Mesenchymal stem cell (in vitro differentiated cells and primary cell): ENCODE data around the gene NCF2.

Source experiments
- DNase-seq: peaks from one replicate; pipeline ENCODE4 v3.0.0-alpha.2; 2013
- H2AFZ ChIP-seq: one replicate; pipeline ENCODE4 v1.6.1; 2013; ENCODE audit warnings: low read depth, mild to moderate bottlenecking, control low read depth, inconsistent platforms, low read length, moderate library complexity
- H2AK5ac ChIP-seq: 2 replicates; pipeline ENCODE4 v1.6.1; 2013; ENCODE audit warnings: low read length, moderate library complexity, mild to moderate bottlenecking, inconsistent platforms; ENCODE audit not compliant: severe bottlenecking
- H2BK120ac ChIP-seq: one replicate; pipeline ENCODE4 v1.6.1; 2013; ENCODE audit warnings: low read depth, mild to moderate bottlenecking, inconsistent platforms, low read length, moderate library complexity
- H2BK12ac ChIP-seq, 2 experiments: one replicate each; pipeline ENCODE4 v1.6.1; 2013; ENCODE audit warnings: inconsistent platforms in 2 of 2, low read length in 2 of 2, mild to moderate bottlenecking in 2 of 2, moderate library complexity in 2 of 2, control low read depth in 1 of 2
- H2BK15ac ChIP-seq: one replicate; pipeline ENCODE4 v1.6.1; 2013; ENCODE audit warnings: mild to moderate bottlenecking, low read depth, inconsistent platforms; ENCODE audit not compliant: poor library complexity, severe bottlenecking
- H2BK5ac ChIP-seq: 2 replicates; pipeline ENCODE4 v1.6.1; 2013; ENCODE audit warnings: low read depth, mild to moderate bottlenecking, low read length, control low read depth, inconsistent platforms; ENCODE audit not compliant: poor library complexity, severe bottlenecking
- H3K14ac ChIP-seq, 2 experiments: one replicate each; pipeline ENCODE4 v1.6.1; 2013; ENCODE audit warnings: inconsistent platforms in 2 of 2, low read length in 2 of 2, control low read depth in 1 of 2, mild to moderate bottlenecking in 1 of 2, moderate library complexity in 1 of 2
- H3K18ac ChIP-seq, 2 experiments: one replicate each; pipeline ENCODE4 v1.6.1; 2013; ENCODE audit warnings: inconsistent platforms in 2 of 2, low read length in 2 of 2, control low read depth in 1 of 2, low read depth in 1 of 2, mild to moderate bottlenecking in 1 of 2
- H3K23ac ChIP-seq, 2 experiments: one replicate each; pipeline ENCODE4 v1.6.1; 2013; ENCODE audit warnings: inconsistent platforms in 2 of 2, low read length in 2 of 2, mild to moderate bottlenecking in 2 of 2, moderate library complexity in 2 of 2, control low read depth in 1 of 2
- H3K27ac ChIP-seq: 2 replicates; pipeline ENCODE4 v1.5.1; 2013; ENCODE audit warnings: mild to moderate bottlenecking, moderate library complexity, low read length, control low read depth, inconsistent platforms; ENCODE audit not compliant: poor library complexity, severe bottlenecking
- H3K27me3 ChIP-seq, 2 experiments: 2 replicates each; pipeline versions ENCODE4 v1.6.1 to v1.7.0; 2013; ENCODE audit warnings: low read length in 2 of 2, mild to moderate bottlenecking in 2 of 2, moderate library complexity in 2 of 2, control low read depth in 1 of 2, inconsistent platforms in 1 of 2; ENCODE audit not compliant: control insufficient read depth in 1 of 2, insufficient read depth in 1 of 2
- H3K36me3 ChIP-seq, 2 experiments: 2 replicates each; pipeline versions ENCODE4 v1.6.1 to v1.7.0; 2013; ENCODE audit warnings: low read length in 2 of 2, control low read depth in 1 of 2, inconsistent platforms in 1 of 2, low read depth in 1 of 2, mild to moderate bottlenecking in 1 of 2; ENCODE audit not compliant: insufficient read depth in 2 of 2, control insufficient read depth in 1 of 2
- H3K4ac ChIP-seq, 2 experiments: one replicate each; pipeline ENCODE4 v1.6.1; 2013; ENCODE audit warnings: inconsistent platforms in 2 of 2, low read length in 2 of 2, mild to moderate bottlenecking in 2 of 2, moderate library complexity in 2 of 2, control low read depth in 1 of 2, low read depth in 1 of 2
- H3K4me1 ChIP-seq: 2 replicates; pipeline ENCODE4 v1.6.1; 2013; ENCODE audit warnings: low read depth, low read length, control low read depth; ENCODE audit not compliant: control insufficient read depth, insufficient read depth
- H3K4me2 ChIP-seq: 2 replicates; pipeline ENCODE4 v1.6.1; 2013; ENCODE audit warnings: low read length, mild to moderate bottlenecking, inconsistent platforms; ENCODE audit not compliant: poor library complexity, severe bottlenecking
- H3K4me3 ChIP-seq, 2 experiments: 2 replicates each; pipeline versions ENCODE4 v1.5.1 to v1.7.0; 2013; ENCODE audit warnings: low read length in 2 of 2, mild to moderate bottlenecking in 2 of 2, control low read depth in 1 of 2, low read depth in 1 of 2; ENCODE audit not compliant: insufficient read depth in 1 of 2
- H3K79me1 ChIP-seq: replicated peaks from 2 replicates; pipeline ENCODE4 v1.6.1; 2013; ENCODE audit warnings: mild to moderate bottlenecking, control low read depth, low read length, inconsistent platforms; ENCODE audit not compliant: poor library complexity, severe bottlenecking
- H3K9ac ChIP-seq: 2 replicates; pipeline ENCODE4 v1.7.0; 2013; ENCODE audit warnings: mild to moderate bottlenecking, low read length, moderate library complexity
- H3K9me3 ChIP-seq: 2 replicates; pipeline ENCODE4 v1.7.0; 2013; ENCODE audit warnings: mild to moderate bottlenecking, low read length; ENCODE audit not compliant: control insufficient read depth
- H4K8ac ChIP-seq: one replicate; pipeline ENCODE4 v1.6.1; 2013; ENCODE audit warnings: inconsistent platforms, mild to moderate bottlenecking, low read length, moderate library complexity
- H4K91ac ChIP-seq: one replicate; pipeline ENCODE4 v1.6.1; 2013; ENCODE audit warnings: mild to moderate bottlenecking, low read length, inconsistent platforms
- WGBS: methylation state at CpG from one replicate; pipeline ENCODE4 v1.1.7; 2013; ENCODE audit warnings: mixed read lengths; 5-methylcytosine and 5-hydroxymethylcytosine counted together

The NCF2 gene

GRCh38 chr1:183612407-183612806 is 22.1 kb upstream of the NCF2 start:
- H2BK15ac ChIP-seq, result no peak overlapping the region
- no peaks in the 10 kb centered on the region for H3K79me1 ChIP-seq
- WGBS, result no CpG with 5 or more reads among the region's 3 CpGs
- H3K18ac ChIP-seq, result no peak overlapping the region
- H3K14ac ChIP-seq, result no peak overlapping the region
- no peak overlapping the region for H2AFZ ChIP-seq
- no peak overlapping the region for H3K4me3 ChIP-seq
- H3K9me3 ChIP-seq, result no peaks in the 10 kb centered on the region
- no peak overlapping the region for H4K91ac ChIP-seq
- no peak overlapping the region for H4K8ac ChIP-seq
- no peaks in the 10 kb centered on the region for H3K27me3 ChIP-seq
- no peak overlapping the region for H3K4ac ChIP-seq
- no peak overlapping the region for H2BK5ac ChIP-seq
- no peak overlapping the region for H3K23ac ChIP-seq
- H3K4me1 ChIP-seq, result no peaks in the 10 kb centered on the region
- H3K36me3 ChIP-seq, result no peaks in the 10 kb centered on the region
- H3K9ac ChIP-seq, result no peak overlapping the region
- no peak overlapping the region for H3K4me2 ChIP-seq
- no peak overlapping the region for H2BK120ac ChIP-seq
- H3K27ac ChIP-seq, result no peak overlapping the region
- H2AK5ac ChIP-seq, result no peak overlapping the region
- H2BK12ac ChIP-seq, result no peak overlapping the region
- DNase-seq, result no peak

- H2BK5ac ChIP-seq, result no peak overlapping the region
- no peaks in the 10 kb centered on the region for H3K4me1 ChIP-seq
- no peak overlapping the region for H3K18ac ChIP-seq
- H2AFZ ChIP-seq, result no peak overlapping the region
- no peak overlapping the region for H4K8ac ChIP-seq
- 80% methylated on average over 1 of the region's 2 CpGs for WGBS
- H4K91ac ChIP-seq, result no peak overlapping the region
- H3K79me1 ChIP-seq, result no peaks in the 10 kb centered on the region
- no peak overlapping the region for H3K14ac ChIP-seq
- no peaks in the 10 kb centered on the region for H3K27me3 ChIP-seq
- H2BK12ac ChIP-seq, result no peak overlapping the region
- H2AK5ac ChIP-seq, result no peak overlapping the region
- H3K23ac ChIP-seq, result no peak overlapping the region
- H3K27ac ChIP-seq, result no peak overlapping the region
- no peak overlapping the region for H3K4ac ChIP-seq
- no peak overlapping the region for H3K4me3 ChIP-seq
- no peaks in the 10 kb centered on the region for H3K36me3 ChIP-seq
- no peak overlapping the region for H3K4me2 ChIP-seq
- no peak overlapping the region for H2BK15ac ChIP-seq
- no peak for DNase-seq
- no peak overlapping the region for H3K9ac ChIP-seq
- H3K9me3 ChIP-seq, result no peaks in the 10 kb centered on the region
- H2BK120ac ChIP-seq, result no peak overlapping the region
Observed at GRCh38 chr1:183611021-183611420, 20.8 kb upstream of the NCF2 start.

GRCh38 chr1:183609759-183610452 is 19.6 kb upstream of the NCF2 start:
- H4K91ac ChIP-seq, result no peak overlapping the region
- no peak overlapping the region for H3K18ac ChIP-seq
- no peak overlapping the region for H3K14ac ChIP-seq
- H3K4ac ChIP-seq, result no peak overlapping the region
- H3K4me3 ChIP-seq, result peak overlapping the region in 1 of 2 experiments; percentile 6
- no peaks in the 10 kb centered on the region for H3K9me3 ChIP-seq
- no peaks in the 10 kb centered on the region for H3K79me1 ChIP-seq
- no peak overlapping the region for H4K8ac ChIP-seq
- no peaks in the 10 kb centered on the region for H3K27me3 ChIP-seq
- DNase-seq, result no peak
- H3K23ac ChIP-seq, result no peak overlapping the region
- no peak overlapping the region for H2BK120ac ChIP-seq
- no peak overlapping the region for H2BK15ac ChIP-seq
- no peak overlapping the region for H2AFZ ChIP-seq
- H3K4me1 ChIP-seq, result peaks cover 5% of the 10 kb centered on the region
- peak overlapping the region; percentile 85 for H3K9ac ChIP-seq
- H2BK12ac ChIP-seq, result no peak overlapping the region
- H3K27ac ChIP-seq, result no peak overlapping the region
- no peaks in the 10 kb centered on the region for H3K36me3 ChIP-seq
- no peak overlapping the region for H3K4me2 ChIP-seq
- H2BK5ac ChIP-seq, result no peak overlapping the region
- WGBS, result 73% methylated on average over 3 of the region's 3 CpGs
- no peak overlapping the region for H2AK5ac ChIP-seq

GRCh38 chr1:183609313-183609712 is 19.1 kb upstream of the NCF2 start:
- Histone ChIP-seq H3K9me3 (no peaks in the 10 kb centered on the region), H3K23ac (no peak overlapping the region), H2AFZ (no peak overlapping the region), H3K4me2 (no peak overlapping the region), H3K4me1 (peaks cover 7% of the 10 kb centered on the region), H2BK15ac (no peak overlapping the region), H3K79me1 (no peaks in the 10 kb centered on the region), H4K8ac (no peak overlapping the region), H2AK5ac (no peak overlapping the region), H3K36me3 (no peaks in the 10 kb centered on the region), H3K27ac (no peak overlapping the region), H4K91ac (no peak overlapping the region), H3K4me3 (peak overlapping the region in 1 of 2 experiments; percentile 6), H2BK5ac (no peak overlapping the region), H3K18ac (no peak overlapping the region), H2BK12ac (no peak overlapping the region), H3K9ac (peak overlapping the region; percentile 85), H3K4ac (no peak overlapping the region), H3K27me3 (no peaks in the 10 kb centered on the region), H3K14ac (no peak overlapping the region), H2BK120ac (no peak overlapping the region)
- DNase-seq, result peak; percentile 73
- WGBS, result 42% methylated on average over 3 of the region's 5 CpGs
